Measurements from ENCODE around the gene CCDC170.

CCDC170 gene

GRCh38 chr6:151627689-151628444 is 134.1 kb downstream of the CCDC170 start:
- TF ChIP-seq, protein P1, sequence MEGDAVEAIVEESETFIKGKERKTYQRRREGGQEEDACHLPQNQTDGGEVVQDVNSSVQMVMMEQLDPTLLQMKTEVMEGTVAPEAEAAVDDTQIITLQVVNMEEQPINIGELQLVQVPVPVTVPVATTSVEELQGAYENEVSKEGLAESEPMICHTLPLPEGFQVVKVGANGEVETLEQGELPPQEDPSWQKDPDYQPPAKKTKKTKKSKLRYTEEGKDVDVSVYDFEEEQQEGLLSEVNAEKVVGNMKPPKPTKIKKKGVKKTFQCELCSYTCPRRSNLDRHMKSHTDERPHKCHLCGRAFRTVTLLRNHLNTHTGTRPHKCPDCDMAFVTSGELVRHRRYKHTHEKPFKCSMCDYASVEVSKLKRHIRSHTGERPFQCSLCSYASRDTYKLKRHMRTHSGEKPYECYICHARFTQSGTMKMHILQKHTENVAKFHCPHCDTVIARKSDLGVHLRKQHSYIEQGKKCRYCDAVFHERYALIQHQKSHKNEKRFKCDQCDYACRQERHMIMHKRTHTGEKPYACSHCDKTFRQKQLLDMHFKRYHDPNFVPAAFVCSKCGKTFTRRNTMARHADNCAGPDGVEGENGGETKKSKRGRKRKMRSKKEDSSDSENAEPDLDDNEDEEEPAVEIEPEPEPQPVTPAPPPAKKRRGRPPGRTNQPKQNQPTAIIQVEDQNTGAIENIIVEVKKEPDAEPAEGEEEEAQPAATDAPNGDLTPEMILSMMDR (IDR thresholded peaks at IDR 0.05; ENCODE audit: insufficient read depth, low read length): no peak
- no peak for TF ChIP-seq GABPA (IDR thresholded peaks at IDR 0.05; ENCODE audit: low read depth)
- no peak for TF ChIP-seq POLR2AphosphoS5 (IDR thresholded peaks at IDR 0.05; ENCODE audit: low read depth)
- no peak for TF ChIP-seq REST (IDR thresholded peaks at IDR 0.05; ENCODE audit: insufficient replicate concordance, low read depth)
- no peaks in the 10 kb centered on the region for H3K27me3 ChIP-seq (ENCODE audit: insufficient read depth, poor library complexity, severe bottlenecking)

DNA sequence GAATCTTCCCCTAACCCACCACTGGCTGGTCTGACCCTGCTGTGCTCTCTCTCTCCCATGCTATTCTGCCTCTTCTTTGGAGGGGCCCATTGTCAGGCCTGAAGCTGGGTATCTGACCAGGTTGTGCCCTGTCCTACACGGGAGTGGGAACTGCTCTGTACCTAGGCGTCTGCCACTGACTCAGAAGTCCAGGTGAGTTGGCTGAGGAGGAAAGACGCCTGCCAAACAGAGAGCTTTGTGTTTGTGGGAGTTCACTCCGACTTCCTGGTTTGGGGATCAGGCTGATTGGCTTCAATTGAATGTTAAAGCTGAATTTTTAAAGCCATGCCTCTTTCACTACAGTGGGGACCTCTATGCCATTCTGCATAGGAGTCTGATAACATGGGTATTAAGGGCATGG is 136.0 kb downstream of the CCDC170 start:
- no peak for DNase-seq (ENCODE audit: low read depth in 1 of 2, low spot score in 1 of 2)
- H3K27me3 ChIP-seq (ENCODE audit: insufficient read depth, poor library complexity, severe bottlenecking): no peaks in the 10 kb centered on the region
- no peak overlapping the region for H3K27ac ChIP-seq (replicated peaks)
- TF ChIP-seq REST (IDR thresholded peaks at IDR 0.05; ENCODE audit: insufficient replicate concordance, low read depth): no peak
- no peak for TF ChIP-seq SPI1 (IDR thresholded peaks at IDR 0.05; ENCODE audit: borderline replicate concordance, low read depth)
- no peak for TF ChIP-seq POLR2AphosphoS5 (IDR thresholded peaks at IDR 0.05; ENCODE audit: low read depth)
- no peak for TF ChIP-seq GABPA (IDR thresholded peaks at IDR 0.05; ENCODE audit: low read depth)
- TF ChIP-seq, protein P1 (IDR thresholded peaks at IDR 0.05; ENCODE audit: insufficient read depth, low read length): no peak
- no peak overlapping the region for H3K4me3 ChIP-seq (replicated peaks; ENCODE audit: insufficient read depth, low read length)

More at GRCh38 chr6:151627689-151628444, 134.1 kb downstream of the CCDC170 start:
- no peak overlapping the region for H3K4me3 ChIP-seq (replicated peaks; ENCODE audit: insufficient read depth, low read length)
- DNase-seq (ENCODE audit: low read depth in 1 of 2, low spot score in 1 of 2): no peak
- no peak overlapping the region for H3K27ac ChIP-seq (replicated peaks)

- Histone ChIP-seq H3K27me3 (ENCODE audit: insufficient read depth, poor library complexity, severe bottlenecking) (no peaks in the 10 kb centered on the region), H3K27ac (replicated peaks) (no peak overlapping the region), H3K4me3 (replicated peaks; ENCODE audit: insufficient read depth, low read length) (no peak overlapping the region)
- no peak for TF ChIP-seq SPI1 (IDR thresholded peaks at IDR 0.05; ENCODE audit: borderline replicate concordance, low read depth)
- TF ChIP-seq REST (IDR thresholded peaks at IDR 0.05; ENCODE audit: insufficient replicate concordance, low read depth): no peak
- DNase-seq (ENCODE audit: low read depth in 1 of 2, low spot score in 1 of 2): no peak
Measured at GRCh38 chr6:151630387-151630786, 136.6 kb downstream of the CCDC170 start.

All from HL-60 (cell line).